HG02642 (cell line): ENCODE measurements around the gene MEIS2.

Source experiments
- ATAC-seq: cut with Tn5 transposase; IDR thresholded peaks from one replicate; pipeline ENCODE4 v1.9.1; 2021; ENCODE audit warnings: mild to moderate bottlenecking; ENCODE audit not compliant: unreplicated experiment, poor library complexity

The MEIS2 gene

GRCh38 chr15:36972704-36973103, 127.6 kb downstream of the MEIS2 start:
- no peak for ATAC-seq

- no peak for ATAC-seq
Observed at GRCh38 chr15:36970522-36970921, 129.8 kb downstream of the MEIS2 start.

GRCh38 chr15:36967929-36968328, 132.4 kb downstream of the MEIS2 start:
- no peak for ATAC-seq

GRCh38 chr15:36966708-36967107, 133.6 kb downstream of the MEIS2 start:
- no peak for ATAC-seq

- ATAC-seq: no peak
Observed at GRCh38 chr15:36965570-36966342, 134.6 kb downstream of the MEIS2 start.

GRCh38 chr15:36964626-36965025, 135.7 kb downstream of the MEIS2 start:
- no peak for ATAC-seq

- no peak for ATAC-seq
Observed at GRCh38 chr15:36961956-36962355, 138.4 kb downstream of the MEIS2 start.

DNA sequence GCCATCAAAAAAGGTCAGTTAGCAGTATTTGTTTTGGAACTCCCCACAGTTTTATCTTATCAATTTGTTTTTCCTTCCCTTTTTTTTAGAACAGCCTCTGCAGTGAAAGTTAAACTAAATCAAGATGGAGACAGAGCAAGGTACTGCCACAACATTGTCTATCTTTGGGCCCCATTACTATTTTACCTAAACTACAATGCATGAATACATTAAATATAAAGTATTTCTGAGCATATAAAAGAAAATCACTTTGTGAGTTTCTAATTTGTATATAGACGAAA, 139.5 kb downstream of the MEIS2 start:
- no peak for ATAC-seq

DNA sequence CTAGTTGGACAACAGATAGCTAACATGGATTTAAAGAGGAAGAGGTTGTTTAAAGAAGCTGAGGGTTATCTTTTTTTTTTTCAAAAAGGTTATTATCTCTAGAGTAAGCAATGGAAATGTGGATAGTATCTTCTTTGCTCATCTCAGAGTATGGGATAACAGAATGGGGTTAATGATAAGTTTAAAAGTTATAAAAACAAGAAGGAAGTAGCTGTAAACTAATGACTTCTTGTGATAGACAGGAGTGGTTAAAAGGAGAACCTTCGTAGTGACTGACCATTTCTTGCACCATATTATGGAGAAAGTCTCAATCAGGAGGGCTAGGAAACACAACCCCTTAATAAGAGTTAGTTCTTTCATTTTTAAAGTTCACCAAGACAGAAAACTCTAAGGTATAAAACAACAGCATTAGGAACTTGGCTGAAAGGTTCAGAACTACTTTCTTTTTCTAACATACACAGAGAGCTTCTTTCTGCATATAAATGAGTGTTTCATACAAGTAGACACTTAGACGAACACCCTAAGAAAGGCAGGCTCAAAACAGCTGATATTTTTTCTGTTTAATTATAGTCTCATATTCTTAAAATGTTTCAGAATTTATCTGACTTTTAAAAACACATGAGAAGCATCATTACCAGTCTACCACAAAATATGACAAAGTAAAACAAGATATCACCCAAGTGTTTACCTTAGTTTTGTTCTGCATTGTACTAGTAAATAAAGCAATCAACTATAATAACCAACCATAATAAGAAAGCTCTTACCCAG, 140.0 kb downstream of the MEIS2 start:
- ATAC-seq: no peak

- no peak for ATAC-seq
Observed at GRCh38 chr15:36959746-36960145, 140.6 kb downstream of the MEIS2 start.

- ATAC-seq: no peak
Observed at GRCh38 chr15:36958606-36959005, 141.7 kb downstream of the MEIS2 start.

GRCh38 chr15:36954486-36954885, 145.9 kb downstream of the MEIS2 start:
- ATAC-seq: no peak

DNA sequence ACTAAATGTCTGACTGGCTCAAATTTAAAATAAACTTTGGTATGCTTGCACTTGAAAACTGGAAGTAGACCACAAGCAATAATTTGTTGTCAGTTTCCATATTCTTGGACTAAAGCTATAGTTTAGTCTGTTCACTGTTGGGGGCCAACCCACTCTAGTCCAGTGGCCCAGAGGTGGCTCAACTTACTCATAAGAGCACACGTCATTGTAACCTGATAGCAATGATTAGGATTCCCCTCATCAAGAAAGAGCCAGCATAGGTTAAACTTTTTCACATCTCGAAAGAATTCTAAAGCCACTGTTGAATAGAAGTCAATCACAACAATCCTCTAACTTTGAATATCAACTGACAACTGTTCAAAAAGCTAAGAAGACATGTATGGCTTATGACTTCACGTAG, 147.0 kb downstream of the MEIS2 start:
- ATAC-seq: no peak

DNA sequence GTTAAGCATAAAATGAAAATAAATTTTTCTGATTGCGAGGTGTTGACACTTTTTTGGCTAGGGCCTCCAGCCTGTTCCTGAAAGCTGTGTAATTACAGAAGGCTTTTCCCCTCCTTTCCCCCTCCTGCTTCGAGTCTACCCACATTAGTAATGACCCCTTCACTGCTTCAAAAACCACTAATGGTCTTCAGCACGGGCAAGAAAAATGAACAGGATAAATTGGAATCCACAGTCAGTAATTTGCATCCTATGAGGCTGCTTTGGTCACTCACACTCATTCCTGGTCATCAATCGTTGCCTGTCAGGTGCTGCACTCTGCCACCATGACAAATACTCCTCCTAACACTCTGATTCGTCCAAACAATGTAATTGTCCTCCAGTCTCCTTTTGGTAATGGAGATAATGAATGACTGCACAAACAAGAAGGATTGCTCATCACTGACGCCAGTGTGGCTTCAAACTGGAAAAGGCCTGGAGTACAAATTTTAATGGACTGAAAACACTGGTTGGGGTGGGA, 148.6 kb downstream of the MEIS2 start:
- ATAC-seq: no peak

- no peak for ATAC-seq
Observed at GRCh38 chr15:36950371-36950770, 150.0 kb downstream of the MEIS2 start.

DNA sequence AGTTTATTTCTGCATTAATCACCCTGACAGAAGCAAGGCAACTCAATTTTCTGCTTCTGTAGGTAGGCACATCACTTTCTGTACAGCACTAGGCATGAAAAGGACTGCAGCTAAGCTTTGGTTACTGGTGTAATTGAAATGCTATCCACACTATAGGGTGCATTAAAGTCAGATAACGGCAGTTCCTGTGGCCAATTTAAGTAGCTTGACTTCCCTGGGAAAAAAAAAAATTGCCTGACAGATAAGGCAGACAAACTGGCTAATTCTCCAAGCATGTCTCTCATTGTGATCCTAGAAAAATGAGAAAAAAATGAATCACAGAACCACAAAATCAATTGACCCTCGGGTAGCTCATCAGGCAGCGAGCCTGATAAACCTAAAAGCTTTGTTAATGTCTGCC, 151.4 kb downstream of the MEIS2 start:
- no peak for ATAC-seq

DNA sequence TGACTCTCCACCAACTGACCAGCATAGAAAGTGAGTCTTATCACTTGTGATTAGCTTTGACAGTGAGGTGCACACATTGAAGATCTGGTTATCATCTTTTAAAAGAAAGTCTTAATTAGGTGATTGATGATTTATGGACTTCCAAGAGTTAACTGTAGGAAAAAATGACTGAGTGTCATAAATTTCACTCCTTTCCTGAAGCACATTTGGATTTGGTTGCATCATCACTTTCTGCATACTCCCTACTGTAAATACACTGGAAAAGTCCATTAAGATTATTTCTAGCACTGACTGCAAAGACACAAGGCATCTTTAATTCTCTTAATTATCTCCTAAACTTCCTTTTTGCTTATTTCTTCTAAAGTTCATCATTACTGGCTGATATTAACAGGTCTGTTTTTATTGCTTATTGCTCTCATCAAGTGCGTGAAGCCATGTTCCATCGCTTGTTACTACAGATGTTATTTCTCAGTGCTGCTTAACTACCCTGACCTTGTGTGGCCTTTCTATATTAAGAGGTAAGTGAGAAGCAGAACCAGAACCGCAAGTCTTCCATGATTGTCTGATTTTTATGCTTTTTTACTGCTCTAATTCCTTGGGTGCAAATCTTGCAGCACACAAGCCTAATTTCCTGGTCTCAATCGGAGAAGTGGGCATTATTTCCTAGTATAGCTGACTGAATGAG, 153.2 kb downstream of the MEIS2 start:
- ATAC-seq: no peak

- ATAC-seq: no peak
Observed at GRCh38 chr15:36944442-36944841, 155.9 kb downstream of the MEIS2 start.

- no peak for ATAC-seq
Observed at GRCh38 chr15:36943508-36944361, 156.6 kb downstream of the MEIS2 start.

GRCh38 chr15:36942248-36942827, 158.0 kb downstream of the MEIS2 start:
- ATAC-seq: no peak
